GM19043 (cell line): Measurements from ENCODE around the gene CNEP1R1.

Experiments used
- ATAC-seq: cut with Tn5 transposase; IDR thresholded peaks from one replicate; pipeline ENCODE4 v1.9.1; 2021; ENCODE audit warnings: low read depth; ENCODE audit not compliant: unreplicated experiment

CNEP1R1 gene

DNA sequence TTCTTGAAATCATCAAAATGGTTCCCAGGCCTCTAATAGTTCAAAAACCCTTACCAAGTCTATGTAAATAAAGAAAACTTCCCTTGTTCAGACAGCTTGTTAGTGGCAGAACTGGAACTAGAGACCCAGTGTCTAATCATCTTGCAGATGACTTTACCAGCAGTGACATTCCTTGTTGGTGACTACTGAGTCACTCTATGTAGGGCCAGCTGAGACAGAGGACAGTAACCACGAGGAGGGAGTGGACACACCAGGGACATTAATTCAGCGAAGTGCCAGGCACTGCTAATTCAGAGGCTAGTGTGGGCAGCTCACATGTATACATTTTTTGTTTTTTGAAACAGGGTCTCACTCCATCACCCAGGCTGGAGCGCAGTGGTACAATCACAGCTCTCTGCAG lies 34.6 kb downstream of the CNEP1R1 start:
- ATAC-seq = no peak

- ATAC-seq = no peak
These were observed 36.3 kb downstream of the CNEP1R1 start for GRCh38 chr16:50061326-50061725.

DNA sequence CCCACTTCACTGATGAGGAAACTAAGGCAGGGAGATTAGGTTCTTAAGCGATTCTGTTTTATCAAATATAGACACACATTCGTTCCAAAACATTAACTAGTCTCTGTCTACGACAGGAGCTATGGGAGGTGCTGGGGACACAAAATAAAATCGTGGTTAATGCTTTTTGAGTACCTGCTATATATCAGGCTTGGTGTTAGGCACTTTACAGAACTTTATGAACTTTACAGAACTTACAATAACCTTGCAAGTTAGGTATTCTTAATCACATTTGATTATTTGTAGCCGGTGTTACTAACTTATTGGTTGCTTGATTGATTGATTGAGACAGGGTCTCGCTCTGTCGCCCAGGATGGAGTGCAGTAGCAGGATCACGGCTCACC lies 40.2 kb downstream of the CNEP1R1 start:
- ATAC-seq = no peak

DNA sequence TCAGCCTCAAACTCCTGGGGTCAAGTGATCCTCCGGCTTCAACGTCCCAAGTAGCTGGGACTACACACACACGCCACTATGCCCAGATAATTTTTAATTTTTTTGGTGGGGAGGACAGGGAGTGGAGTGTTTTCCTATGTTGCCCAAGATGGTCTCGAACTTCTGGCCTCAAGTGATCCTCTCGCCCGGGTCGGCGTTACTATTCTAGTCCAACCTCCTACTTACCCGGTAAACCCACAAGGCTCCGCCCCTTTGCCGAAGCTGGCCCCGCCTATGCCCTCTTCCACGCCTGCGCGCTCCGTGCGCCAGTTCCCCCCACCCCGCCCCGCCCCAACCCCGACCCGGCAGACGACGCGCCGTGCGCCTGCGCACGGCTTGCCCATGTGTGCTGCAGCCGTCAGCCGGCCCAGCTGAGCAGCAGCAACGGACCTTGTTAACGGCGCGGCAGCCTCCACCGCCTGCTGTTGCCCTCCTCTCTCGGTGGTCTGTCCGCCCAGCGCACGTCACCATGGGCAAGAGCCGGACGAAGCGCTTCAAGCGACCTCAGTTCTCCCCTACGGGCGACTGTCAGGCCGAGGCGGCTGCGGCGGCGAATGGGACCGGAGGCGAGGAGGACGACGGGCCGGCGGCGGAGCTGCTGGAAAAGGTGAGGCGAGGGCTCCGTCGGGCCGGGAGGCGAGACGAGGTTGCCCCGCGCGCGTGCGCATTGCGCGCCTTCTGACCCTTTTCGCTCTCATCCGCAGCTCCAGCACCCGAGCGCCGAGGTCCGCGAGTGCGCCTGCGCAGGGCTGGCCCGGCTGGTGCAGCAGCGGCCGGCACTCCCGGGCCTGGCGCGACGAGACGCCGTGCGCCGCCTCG lies 40.8 kb downstream of the CNEP1R1 start, which contains the start of gene HEATR3:
Gene HEATR3, plus strand, starts transcription at position 347 of the 858 bp plus-strand sequence. Its CDS starts 162 bp downstream, at position 509.
- ATAC-seq = peak; percentile 73

DNA sequence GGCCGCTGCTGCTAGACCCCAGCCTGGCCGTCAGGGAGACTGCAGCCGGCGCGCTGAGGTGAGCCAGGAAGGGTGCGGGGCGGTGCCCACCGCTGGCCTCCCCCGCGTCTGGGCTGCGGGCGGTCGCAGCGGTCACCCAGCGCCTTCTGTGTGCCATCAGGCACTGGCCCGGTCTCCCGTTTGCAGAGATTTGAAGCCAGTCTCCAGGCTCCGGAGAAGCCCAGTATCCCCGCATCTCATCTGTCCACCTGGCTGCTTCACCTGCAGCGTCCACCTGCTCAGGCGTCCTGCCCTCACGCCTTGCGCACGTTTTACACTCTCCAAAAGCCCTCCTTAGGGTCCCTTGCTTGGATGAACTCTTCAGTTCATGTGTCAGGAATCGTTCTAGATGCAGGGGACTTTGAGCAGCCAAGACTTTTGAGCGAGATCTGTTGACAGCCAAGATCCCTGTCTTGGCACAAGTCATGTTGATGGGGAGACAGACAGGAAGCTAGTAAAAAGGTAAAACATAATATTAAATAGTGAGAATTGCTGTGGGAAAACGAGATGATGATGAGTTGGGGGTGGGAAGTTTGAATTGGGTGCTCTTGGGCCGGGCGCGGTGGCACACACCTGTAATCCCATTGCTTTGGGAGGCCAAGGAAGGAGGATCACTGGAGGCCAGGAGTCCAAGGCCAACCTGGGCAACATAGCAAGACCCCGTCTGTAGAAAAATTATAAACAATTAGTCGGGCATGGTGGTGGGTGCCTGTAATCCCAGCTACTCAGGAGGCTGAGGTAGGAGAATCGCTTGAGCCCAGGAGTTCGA lies 41.7 kb downstream of the CNEP1R1 start:
- ATAC-seq = no peak

DNA sequence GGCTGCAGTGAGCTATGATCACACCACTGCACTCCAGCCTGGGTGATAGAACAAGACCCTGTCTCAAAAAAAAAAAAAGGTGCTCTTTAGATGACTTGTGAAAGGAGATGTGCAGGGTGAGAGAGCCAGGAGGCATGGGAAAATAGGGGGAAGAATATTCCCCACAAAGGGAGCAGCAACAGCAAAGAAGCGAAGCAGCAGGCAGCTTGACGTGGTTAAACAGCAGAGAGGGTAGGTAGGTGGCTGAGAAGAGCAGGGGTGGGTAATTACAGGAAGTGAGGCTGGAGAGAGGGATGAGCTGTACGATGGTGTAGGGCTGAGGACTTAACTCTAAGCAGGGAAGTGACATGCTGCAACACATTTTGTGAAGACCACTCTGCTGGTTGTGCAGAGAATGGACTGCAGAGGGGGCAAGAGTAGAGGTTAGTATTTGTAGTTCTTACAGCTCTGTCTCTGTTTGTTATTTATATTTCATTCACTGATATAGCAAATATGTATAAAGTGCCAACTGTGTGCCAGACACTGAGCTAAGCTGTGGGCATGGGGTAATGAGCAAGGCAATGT lies 42.3 kb downstream of the CNEP1R1 start:
- no peak for ATAC-seq

DNA sequence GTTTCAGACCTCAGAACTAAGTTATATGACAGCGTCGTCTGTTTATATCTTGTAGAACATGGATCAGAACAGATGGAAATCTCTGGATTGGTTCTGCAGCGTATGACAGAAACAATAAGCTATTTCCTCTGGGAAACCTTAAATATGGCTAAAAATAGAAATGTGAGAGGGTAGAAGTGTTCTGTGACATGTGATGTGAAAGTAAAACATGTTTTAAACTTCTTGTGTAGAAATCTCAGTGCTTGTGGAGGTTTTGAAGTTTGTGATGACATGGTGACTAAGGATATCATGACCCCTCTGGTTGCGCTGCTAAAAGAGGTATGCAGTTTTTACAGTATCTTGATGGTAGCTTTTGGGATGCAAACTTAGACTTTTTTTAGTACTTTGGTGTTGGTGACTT lies 43.5 kb downstream of the CNEP1R1 start:
- ATAC-seq = no peak

DNA sequence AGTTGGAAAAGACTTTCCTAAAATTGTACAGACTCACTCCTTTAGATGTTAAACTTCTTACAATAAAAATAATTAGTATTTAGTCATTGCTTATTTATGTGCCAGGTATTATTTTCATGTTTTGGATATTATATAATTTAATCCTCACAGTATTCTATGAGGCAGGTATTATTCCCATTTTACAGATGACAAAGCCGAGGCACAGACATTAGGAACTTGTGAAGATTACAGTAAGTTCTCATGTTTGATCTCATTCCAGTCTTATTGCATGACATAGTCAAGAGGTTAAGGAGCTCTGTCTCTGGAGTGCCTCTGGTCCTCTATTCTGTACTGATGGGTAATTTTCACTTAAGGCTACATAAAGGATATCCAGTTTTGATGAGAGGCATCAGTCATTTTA lies 44.0 kb downstream of the CNEP1R1 start:
- ATAC-seq = no peak

- no peak for ATAC-seq
These were observed 46.1 kb downstream of the CNEP1R1 start for GRCh38 chr16:50071075-50071671.

DNA sequence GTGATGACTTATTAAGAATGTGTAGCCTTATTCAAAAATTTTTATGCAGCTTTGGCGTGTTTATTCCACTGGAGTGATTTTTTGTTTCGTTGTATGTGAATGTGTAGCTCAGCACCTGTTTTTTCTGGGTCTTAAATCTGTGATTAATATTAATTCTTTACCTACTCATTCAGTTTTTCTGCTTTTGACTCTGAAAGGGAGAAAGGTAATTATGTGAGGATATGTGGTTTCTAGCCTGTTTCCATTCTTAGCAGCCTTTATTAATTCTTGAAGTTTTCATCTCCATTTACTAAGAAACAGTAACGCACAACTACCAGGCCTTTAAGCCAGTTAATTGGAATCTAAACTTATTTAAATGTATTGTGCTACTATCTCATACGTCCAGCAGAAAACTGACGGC lies 47.7 kb downstream of the CNEP1R1 start:
- ATAC-seq = no peak

GRCh38 chr16:50079397-50080140 lies 54.5 kb downstream of the CNEP1R1 start:
- ATAC-seq = no peak

GRCh38 chr16:50081428-50082018 lies 56.5 kb downstream of the CNEP1R1 start:
- ATAC-seq = no peak

GRCh38 chr16:50083996-50084395 lies 59.0 kb downstream of the CNEP1R1 start:
- no peak for ATAC-seq

GRCh38 chr16:50086176-50086575 lies 61.2 kb downstream of the CNEP1R1 start:
- ATAC-seq = no peak
